HG03039 (cell line): Measurements from ENCODE around the gene UCP2.

Source experiments
- ATAC-seq: cut with Tn5 transposase; IDR thresholded peaks from one replicate; pipeline ENCODE4 v1.9.1; 2021; ENCODE audit warnings: mild to moderate bottlenecking, moderate library complexity; ENCODE audit not compliant: unreplicated experiment

The UCP2 gene

DNA sequence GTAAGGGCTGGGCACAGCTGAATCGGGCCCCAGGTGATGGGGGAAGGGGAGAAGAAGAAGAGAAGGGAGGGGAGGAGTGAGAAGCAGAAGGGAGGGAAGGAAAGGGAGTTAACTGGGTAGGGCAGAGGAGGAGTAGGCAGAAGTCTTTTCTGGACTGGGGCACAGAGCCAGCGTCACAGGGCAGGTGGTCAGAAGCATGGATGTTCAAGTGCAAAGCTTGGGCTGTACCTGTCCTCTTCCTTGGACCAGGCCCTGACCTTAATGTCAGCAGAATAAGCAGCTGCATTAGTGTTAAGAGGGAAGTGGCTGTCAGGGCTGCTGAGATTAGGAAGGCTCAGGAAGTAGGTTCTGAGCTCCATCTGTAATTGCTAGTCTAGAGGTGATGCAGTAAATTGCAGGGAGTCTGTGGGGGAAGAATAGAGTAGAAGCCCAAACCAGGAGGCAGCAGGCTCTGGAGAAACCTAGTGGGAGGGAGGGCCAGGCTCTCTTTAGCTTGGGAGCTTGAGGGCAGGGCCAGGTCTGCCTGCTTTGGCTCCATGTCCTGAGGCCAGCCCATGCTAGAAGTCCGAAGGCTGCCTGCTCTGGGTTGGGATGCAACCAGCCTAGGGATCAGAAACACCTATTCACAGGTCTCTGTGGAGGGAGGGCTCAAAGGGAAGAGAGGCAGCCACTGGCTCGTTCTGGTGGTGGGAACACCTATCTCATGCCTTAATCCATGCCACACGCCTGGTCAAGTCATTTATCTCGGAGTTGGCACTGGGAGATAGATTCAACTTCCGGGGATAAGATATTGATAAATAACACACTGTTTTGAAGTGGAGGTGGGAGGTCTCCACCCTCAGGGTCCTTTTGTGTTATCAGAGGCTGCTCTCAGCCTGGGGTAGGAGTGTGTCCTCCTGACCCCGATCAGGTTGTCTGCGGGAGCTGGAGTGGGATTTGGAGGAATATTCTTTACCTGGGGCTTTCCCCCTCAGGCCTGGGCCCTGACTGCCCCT, 28.0 kb upstream of the UCP2 start:
- no peak for ATAC-seq

DNA sequence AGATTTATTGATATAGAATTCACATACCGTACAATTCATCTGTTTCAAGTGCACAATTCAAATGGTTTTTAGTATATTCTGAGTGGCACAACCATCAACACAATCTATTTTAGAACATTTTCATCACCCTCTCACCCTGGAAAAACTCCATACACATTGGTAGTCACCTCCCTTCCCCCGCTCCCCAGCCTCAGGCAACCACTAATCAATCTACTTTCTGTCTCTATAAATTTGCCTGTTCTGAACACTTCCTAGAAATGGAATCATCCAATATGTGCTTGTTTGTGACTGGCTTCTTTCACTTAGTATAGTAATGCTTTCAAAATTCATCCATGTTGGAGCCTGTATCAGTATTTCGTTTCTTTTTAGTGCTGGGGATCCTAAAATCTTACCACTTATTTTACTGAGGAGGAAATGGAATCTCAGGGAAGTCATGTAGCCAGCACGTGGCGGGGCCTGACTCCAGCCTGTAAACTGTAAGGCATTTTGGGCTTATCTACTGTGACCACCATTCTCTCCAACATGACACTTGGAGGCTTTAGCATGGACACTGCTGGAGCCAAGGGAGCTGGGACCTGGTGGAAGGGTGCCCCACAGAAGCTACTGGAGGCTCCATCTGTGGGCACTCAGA, 27.1 kb upstream of the UCP2 start:
- no peak for ATAC-seq

DNA sequence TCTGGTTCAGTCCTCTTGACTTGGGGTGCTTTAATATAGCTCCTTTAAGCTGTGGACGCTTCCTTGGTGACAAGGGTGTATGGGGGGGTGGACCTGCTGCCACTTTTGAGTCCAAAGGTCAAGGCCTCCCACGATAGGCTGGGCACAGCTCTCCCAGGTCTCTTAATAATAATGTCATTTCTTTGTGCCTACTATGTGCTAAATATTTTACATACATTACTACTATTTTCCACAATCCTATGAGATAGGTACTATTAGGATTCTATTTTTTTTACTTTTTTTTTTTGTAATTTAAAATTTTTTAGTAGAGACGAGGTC, 26.5 kb upstream of the UCP2 start:
- ATAC-seq = no peak

DNA sequence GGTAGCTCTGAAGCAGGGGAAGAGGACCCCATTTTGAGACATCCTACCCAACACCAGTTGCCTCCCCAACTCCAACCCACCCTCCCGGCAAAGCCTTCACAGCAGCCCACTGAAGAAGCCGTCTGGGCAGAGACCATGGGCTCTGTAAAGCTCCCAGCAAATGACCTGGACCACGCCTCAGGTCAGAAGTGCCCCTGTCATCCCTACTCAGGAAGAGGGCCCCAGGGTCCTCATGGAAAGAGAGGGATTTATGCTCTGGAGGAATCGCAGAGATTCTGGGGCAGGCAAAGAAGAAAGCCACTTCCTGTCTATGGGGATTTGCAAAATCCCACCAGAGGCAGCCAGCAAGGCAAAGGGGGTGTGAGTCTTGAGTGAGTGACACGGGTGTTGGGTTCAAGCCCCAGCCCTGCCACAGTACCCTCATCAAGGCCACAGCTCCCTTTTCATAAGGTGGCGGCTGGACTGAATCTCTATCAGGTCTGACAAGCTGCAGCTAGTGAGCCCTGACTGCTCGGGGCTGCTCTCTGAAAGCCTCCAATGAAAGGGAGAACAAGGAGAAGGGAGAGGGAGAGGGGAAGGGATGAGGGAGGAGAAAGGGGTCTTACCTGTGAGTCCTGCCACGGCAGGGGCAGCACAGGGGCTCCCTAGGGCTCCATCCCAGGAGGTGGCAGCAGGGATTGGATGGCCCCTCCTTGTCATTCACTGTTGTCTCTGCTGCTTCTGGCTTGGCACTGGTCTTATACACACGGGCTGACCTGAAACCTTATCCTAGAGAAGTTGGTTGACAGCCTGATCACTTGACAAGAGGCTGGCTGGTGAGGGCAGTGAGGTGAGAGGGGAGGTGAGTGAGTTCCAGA, 26.0 kb upstream of the UCP2 start, which contains the start of gene UCP3:
Gene UCP3, minus strand, starts transcription at position 713 of the 857 bp plus-strand sequence. CDS start 2,043 bp downstream, outside the sequence.
- ATAC-seq = no peak

DNA sequence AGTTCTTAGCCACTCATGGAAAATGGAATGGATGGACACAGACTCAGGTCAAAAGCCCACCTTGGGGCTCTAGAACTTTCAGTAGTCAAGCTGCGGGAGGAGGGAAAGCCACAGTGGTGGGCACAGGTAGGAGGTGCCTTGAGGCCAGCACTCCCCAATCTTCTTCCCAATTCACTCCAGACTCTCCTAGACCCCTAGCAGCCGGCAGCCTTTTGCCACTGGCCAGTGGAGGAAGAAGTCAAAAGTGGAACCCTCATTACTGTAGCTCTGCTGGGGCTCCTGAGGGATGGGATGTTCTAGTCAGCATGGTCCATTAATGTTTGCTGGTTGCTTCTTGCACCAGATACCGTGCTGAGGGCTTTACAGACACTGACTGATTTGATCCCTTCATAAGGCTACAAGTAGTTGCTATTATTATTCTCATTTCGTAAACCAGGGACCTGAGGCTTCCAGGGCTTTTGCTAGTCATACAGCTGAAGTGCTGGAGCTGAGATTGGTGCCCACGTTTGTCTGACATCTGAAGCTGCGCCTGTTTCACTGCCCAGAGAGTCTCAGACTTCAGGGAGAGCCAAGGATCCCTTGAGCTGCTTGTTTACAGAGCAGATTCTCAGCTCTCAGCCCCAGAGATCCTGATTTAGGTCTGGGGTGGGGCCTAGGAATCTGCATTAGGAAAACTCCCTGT, 25.2 kb upstream of the UCP2 start:
- no peak for ATAC-seq

DNA sequence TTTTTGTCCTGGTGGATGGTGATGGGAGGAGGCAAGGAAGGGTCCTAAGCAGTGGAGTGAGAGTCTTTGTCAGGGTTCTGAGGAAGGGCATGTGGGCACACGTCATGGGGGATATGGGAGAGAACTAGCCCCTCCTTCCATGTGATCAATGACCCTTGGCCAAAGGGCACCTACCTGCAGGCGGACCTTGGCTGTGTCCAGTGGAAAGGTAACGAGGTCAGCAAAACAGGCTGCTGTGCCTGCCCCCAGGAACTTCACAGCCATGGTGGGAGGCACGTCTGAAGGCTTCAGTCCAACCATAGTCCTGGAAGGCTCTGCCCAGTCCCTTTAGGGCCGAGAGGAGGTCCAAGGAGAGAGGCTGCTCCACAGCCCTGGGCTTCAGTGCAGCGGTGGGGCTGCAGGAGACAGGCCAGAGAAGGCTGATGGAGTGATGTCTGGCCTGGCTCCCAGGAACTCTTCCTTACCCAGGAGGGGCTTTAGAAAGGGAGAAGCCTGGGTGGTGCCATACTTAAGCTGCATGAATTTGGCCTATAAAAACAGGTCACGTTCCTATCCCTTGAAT, 24.2 kb upstream of the UCP2 start:
- ATAC-seq = no peak

DNA sequence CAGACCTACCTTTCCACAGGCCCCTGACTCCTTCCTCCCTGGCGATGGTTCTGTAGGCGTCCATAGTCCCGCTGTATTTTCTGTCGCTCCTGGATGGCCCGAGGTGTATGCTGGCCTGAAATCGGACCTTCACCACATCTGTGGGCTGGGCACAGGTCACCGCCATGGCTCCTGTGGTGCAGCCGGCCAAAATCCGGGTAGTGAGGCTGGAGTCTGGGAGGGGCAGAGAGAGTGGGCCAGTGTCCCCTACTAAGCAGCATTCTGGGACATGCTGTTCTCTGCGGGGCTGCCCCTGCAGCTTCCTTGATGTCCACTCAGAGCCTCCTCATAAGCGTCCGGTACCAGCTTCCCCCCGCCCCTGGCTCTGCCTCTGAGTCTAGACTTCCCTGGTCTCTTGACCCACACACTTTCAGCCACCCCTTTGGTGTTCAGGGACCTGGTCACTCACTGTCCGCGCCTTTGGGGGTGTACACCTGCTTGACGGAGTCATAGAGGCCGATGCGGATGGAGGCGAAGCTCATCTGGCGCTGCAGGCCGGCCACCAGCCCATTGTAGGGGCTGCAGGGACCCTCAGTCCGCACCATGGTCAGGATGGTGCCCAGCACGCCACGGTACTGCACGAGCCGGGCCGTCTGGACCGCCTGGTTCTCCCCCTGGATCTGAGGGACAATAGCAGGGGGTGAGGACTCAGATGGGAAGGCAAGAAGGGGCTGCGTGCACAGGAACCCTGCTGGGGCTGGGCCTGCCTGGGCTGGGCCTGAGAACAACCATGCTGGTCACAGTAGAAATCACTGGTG, 23.3 kb upstream of the UCP2 start:
- no peak for ATAC-seq

DNA sequence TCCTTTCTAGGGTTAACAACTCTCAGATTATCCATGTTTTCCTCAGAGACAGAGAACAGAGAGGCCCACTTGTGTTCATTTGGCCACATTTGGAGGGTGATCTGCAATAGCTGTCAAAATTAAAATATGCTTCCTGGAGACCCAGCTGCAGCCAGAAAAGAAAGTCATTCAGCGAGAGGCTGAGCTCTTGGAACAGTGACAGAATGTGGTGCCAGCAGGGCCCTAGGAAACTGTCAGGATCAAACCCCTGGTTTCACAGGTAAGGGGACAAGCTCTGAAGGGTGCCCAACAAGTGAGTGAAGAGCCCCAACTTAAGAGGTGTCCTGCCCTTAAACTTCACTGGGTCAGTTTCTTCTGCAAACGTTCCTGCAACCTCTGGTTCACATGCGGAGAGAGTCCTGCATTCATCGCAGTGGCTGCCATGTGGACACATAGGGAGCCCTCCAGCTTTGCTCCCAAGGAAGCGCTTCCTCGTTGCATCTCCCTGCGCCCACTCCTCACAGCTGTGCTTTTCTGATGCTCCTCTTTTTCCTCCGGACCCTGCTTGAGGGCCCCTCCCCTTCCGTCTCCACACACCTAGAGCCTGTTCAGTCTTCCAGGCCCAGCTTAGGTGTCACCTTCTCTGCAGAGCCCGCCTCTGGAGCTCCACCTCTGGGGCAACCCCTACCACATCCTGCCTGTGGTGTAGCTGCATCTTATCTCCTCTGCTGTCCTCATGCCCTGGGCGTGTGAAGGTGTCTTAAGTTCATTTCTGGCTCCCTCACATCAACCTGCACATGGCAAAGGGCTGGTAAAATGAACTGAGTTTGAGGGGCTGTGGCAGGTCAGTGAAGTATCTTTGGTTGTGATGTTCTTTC, 22.3 kb upstream of the UCP2 start:
- ATAC-seq = no peak

DNA sequence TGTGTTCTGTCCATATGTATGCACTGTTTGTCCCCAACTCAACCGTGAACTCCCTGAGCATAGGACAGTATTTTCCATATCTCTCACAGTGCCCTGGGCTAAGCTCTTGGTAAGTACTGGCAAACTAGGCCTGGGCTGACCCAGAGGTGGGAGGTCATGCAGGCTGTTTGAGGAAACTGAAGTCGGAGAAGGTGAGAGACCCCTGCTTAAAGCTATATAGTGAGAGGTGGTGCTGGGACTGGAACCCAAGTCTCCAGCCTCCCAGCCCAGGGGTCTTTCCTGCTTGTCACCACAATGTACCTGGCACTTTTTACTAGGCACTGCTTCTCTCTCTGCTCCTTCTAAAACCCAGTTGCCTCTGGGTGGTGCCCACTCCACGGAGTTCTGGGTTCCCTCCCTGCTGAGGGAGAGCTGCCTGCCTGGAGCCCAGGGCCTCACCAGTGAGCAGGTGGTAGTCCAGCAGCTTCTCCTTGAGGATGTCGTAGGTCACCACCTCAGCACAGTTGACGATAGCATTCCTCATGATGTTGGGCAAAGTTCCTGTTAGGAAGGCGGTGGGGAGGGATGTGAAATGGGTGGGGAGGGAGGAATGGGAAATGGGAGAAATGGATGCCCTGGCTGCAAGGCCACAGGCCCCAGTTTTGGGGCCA, 21.5 kb upstream of the UCP2 start:
- no peak for ATAC-seq

DNA sequence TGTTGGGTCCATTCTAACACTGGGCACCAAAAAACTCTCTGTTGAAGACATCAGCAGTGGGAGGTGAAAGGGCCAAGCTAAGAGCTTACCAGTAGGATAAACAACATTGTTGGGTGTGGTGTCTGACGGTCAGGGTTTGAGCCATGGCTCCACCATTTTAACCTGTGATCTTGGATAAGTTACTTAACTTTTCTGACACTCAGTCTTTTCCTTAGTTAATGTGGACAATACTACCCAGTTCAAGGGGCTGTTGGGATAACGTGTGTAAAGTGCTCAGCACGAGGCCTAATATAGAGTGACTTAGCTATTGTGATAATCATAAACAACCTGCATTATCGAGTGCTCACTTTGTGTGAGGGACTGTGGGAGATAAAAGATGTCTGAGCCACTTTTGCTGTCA, 20.2 kb upstream of the UCP2 start:
- ATAC-seq = no peak

DNA sequence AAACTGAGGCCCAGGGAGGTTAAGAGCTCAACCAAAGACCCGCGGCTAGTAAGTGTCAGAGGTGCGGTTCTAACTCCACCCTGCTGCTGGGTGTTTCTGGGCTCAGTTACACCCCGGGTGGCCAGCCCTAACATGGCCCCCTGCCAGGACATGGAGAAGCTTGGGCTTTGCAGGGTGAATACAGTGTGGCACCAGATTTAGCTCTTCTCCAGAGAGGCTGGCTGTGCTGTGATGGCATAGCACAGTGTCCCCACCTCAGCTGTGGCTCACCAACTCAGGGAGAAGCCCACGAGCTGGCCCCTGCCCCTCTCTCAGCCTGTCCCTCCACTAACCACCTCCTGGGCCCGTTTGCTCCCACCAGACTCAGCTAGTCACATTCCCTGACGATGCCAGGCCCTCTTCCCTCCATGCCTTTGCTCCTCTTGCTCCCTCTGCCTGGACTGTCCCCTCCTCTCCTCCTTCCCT, 19.2 kb upstream of the UCP2 start:
- ATAC-seq = no peak

DNA sequence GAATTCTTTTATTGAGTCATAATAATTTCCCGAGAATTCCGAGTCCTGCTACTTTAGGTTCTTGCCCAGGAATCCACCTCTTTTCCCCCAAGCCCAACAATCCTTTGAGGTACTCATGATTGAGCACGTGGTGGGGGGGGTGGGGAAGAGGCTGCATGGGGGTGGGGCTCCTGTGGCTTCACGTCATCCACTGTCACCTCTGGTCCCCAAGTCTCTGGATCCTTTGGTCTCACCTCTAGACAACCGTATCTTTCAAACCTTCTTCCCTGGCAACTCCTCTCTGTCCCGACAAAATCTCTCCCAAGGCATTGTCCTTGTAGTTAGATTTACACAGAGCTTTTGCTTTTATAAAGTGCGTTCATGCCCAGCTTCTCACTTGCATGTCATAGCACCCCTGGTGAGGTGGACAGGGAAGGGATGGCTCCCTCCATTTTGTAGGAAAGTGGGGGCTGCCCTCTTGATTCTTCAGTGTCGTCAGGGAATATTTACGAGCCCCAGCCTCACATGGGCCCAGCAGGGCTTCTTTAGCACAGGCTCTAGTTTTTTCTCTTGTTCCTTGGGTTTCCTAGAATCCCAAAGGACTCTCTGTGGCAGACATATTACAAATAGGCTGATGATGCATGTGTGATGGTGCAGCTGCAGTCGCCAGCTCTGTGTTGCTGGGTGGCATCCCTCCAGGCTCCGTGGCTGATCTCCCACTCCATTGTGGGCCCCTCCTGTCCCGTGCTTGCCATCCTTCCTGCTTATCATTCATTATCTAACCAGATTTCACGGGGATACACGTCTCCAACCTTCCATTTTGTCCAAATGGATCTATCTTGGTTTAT, 17.9 kb upstream of the UCP2 start:
- no peak for ATAC-seq

DNA sequence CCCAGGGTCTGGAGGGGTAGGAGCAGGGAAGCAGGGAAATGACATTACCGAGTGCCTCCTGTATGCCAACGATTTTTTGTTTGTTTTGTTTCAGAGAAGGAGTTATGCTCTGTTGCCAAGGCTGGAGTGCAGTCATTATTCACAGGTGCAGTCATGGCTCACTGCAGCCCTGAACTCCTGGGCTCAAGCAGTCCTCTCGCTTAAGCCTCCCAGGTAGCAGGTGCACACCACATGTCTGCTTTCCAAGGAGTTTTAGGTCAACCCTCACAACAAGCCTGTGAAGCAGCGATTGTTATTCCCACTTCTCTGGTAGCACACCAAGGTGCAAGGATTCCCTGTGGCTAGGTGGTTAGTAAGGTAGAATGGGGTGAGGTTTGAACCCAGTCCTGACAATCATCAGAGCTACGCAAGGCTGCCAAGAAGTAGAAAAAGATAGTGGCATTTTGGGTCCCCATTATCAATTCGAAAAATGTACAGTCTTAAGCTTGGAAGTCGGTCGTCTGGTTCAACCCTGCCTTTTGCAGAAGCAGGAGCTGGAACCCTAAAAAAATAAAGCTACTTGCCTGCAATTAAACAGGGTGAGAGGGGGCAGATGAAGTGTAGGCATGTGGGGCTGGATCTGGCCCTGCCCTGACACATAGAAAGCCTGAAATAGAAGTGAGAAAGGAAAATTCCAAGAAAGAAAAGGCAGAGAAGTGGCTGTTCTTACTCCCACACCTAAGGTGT, 17.1 kb upstream of the UCP2 start:
- ATAC-seq = no peak

DNA sequence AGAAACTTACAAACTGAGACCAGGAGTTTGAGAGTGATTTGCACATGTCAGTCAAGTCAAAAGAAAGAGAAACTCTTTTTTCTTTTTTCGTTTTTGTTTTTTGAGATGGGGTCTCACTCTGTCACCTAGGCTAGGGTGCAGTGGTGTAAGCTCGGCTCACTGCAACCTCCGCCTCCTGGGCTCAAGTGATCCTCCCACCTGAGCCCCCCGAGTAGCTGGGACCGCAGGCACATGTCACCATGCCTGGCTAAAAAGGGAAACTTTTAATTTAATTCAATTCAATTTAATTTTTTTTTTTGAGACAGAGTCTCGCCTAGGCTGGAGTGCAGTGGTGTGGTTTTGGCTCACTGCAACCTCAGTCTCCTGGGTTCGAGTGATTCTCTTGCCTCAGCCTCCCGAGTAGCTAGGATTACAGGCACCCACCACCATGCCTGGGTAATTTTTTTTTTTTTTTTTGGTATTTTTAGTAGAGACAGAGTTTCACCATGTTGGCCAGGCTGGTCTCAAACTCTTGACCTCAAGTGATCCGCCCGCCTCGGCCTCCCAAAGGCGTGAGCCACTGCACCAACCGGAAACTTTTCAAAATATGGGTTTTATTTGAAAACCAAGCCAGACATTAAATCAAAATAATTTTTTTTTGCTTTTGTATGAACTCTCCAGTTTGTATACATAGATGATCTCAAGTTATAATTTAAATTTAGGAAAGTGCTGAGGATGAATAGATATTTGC, 16.4 kb upstream of the UCP2 start:
- ATAC-seq = no peak

DNA sequence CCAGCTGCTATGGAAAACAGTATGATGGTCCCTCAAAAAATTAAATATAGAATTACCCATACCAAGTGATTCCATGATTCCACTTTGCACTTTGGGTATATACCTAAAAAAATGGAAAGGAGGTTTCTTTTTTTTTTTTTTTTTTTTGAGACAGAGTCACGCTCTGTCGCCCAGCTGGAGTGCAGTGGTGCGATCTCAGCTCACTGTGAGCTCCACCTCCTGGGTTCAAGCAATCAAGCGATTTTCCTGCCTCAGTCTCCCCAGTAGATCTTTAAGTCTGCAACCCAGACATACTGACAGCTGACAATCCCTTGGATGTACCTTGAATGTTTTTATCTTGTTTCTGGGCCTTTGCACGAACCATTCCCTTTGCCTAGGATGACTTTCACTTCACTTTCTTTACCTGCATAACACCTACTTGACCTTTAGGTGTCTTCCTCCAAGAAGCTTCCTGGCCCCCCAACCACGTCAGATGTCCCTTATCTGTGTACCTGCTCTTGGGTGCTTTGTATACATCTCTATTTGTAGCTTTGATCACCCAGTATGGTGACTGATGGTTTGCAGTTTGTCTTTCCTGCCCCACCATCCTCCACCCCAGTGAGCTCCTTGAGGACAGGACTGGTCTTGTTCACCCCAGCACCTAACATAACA, 14.6 kb upstream of the UCP2 start:
- ATAC-seq = no peak
